Epithelial cell of proximal tubule (primary cell): ENCODE results near the gene DOK5. TPM values are rescaled to one million over a fixed set of nuclear protein-coding genes. Genes with fewer than 3 reads are reported as not detected.

ENCODE experiments used
- DNase-seq: peaks from one replicate; pipeline ENCODE4 v3.0.0-alpha.2; 2011; ENCODE audit warnings: low read depth
- H3K4me3 ChIP-seq: 2 replicates; pipeline ENCODE4 v1.5.1; 2011; ENCODE audit warnings: low read depth, mild to moderate bottlenecking, low read length
- total RNA-seq: library from RNA; depleted of rRNA; stranded (reverse); fragments of >200 nt; gene quantifications from 2 replicates; pipeline ENCODE4 v1.2.3, GENCODE V29; 2015
- TF ChIP-seq, protein P1 (sequence below): conservative IDR thresholded peaks from 2 replicates; pipeline ENCODE4 v1.5.1; 2012; ENCODE audit warnings: low read depth, mild to moderate bottlenecking, low read length

DOK5 gene
- total RNA-seq, 1 donor from 2014 or later, result 4.4 TPM

DNA sequence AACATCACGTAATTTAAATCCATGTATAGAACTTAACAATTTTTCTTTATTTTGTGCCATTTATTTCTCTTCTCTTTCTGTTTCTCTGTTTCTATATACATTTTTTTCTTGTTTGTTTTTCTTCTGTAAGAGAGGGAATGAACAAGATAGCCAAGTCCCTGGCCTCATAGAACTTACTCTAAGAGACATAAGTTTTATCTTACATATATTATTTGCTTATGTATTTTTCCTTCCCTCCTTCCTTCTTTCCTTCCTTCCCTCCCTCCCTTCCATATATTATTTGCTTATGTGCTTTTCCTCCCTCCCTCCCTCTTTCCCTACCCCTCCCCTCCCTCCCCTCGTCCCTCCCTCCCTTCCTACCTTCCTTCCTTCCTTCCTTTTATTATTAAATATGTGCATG, 13.0 kb downstream of the DOK5 start:
- H3K4me3 ChIP-seq, result no peak overlapping the region
- TF ChIP-seq, protein P1, sequence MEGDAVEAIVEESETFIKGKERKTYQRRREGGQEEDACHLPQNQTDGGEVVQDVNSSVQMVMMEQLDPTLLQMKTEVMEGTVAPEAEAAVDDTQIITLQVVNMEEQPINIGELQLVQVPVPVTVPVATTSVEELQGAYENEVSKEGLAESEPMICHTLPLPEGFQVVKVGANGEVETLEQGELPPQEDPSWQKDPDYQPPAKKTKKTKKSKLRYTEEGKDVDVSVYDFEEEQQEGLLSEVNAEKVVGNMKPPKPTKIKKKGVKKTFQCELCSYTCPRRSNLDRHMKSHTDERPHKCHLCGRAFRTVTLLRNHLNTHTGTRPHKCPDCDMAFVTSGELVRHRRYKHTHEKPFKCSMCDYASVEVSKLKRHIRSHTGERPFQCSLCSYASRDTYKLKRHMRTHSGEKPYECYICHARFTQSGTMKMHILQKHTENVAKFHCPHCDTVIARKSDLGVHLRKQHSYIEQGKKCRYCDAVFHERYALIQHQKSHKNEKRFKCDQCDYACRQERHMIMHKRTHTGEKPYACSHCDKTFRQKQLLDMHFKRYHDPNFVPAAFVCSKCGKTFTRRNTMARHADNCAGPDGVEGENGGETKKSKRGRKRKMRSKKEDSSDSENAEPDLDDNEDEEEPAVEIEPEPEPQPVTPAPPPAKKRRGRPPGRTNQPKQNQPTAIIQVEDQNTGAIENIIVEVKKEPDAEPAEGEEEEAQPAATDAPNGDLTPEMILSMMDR, result no peak
- no peak for DNase-seq

DNA sequence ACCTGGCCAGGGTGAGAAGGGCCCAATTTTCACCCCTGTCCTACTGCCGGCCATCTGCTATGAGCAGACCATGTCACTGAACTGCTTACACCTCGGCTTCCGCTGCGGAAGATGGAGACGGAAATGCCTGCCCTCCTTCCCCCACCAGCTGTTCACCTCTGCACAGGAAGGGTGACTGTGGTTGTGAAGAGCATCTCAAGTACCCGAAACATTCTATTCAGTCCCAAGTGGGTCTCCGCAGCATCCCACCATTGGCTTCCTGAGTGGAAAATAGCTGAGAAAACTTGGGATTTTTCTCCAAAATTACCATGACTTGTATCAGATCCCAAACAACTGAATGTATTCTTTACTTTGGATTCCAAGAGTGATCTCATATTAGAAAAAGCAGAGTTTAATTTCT, 16.1 kb downstream of the DOK5 start:
- DNase-seq, result no peak
- TF ChIP-seq, protein P1, result no peak
- no peak overlapping the region for H3K4me3 ChIP-seq

DNA sequence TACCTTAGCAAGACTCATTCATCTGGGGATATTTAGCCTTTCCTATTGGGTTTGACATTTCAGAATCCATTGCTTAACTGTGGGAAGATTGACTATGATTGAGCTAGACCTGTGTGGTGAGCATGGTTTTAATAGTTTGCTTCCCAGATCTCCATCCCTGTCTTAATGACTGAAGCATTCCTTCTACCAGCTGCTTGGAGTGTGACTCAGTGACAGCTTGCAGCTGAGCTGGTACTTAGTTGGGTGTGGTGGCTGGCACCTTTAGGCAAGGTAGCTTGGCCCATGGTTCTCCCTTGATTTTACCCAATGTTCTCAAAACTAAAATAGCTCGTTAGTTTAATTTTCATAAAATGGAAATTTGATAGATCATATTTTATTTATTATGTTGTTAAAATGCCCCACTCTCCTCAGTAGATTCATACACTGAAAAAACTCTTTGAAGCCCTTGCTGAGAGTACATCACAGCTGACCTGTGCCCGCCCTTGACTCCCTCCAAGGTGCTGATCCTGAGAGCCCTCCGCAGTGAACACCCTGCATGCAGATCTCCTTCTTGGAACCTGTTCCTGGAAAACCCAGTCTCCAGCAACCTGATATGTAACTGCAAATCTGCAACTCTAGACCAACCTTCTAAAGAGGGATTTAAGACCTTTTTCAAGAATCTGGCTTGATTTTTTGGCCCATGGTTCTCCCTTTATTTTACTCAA, 19.1 kb downstream of the DOK5 start:
- TF ChIP-seq, protein P1, result no peak
- no peak for DNase-seq
- no peak overlapping the region for H3K4me3 ChIP-seq

DNA sequence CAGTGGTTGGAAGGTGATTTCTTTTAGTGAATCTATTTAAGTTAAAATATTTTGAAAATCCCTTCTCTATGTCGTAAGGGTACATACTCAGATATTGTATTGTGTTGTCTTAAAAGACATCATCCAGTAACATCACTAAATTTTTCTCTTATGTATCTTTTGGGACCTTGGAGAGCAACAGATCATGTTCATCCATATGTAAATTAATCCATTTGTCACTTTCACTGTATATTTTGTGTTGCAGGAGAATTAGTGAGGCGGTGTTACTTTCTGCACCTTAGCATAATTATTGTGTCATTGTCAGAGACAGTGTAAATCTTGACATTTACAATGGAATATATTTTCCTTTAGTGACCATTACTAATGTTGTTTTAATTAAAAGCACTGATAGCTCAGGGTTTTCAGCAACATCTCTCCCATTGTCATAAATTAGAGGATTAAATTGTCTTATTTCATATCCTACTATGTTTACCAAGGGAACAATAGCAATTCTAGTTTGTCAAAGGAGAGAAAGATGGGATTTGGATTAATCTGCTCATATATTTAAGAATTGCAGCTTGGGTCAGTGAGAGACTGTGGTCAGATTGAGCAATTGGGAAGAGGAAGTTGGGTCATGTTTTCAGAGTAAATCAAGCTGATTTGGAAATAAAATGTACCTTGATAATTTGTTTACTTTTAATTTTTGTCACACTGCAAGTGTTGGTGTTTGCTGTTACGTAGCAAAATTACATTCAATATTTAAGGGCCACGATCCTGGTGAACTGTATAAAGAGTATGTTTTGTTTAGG, 22.7 kb downstream of the DOK5 start:
- no peak overlapping the region for H3K4me3 ChIP-seq
- TF ChIP-seq, protein P1, result no peak
- DNase-seq, result no peak

DNA sequence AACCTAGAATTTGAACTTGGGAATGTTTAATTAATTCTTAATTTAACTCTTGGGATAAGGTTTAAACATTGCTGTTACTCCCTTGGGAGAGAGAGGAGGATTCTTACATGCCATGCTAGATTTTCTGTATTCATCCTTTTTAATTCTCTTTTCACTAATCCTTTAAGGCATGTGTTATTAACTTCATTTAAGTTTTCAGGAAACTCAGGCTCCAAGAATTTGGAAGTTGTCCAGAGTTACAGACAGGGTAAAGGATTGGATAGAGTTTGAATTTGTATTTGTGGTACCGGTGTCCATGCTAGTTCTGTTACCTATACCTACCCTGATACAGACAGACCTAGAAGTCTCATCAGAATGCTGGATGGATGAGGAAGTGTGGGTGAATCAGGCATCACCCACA, 23.7 kb downstream of the DOK5 start:
- no peak for DNase-seq
- no peak overlapping the region for H3K4me3 ChIP-seq

DNA sequence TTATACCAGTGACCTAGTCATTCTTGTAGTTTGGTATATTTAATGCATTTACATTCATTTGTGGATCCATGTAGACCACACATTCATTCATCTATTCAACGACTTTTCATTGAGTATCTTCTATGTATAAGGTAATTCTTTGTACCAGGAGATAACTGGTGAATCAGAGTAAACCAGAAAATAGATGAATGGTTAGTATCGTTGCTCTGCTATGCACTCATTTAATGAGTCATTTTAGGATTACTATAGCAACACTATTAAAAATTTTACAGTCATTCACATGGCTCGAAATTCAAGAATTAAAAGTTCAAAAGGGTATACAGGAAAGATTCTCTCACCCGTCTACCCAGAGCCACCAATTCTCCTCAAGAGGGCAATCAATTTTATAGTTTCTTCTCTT, 26.8 kb downstream of the DOK5 start:
- H3K4me3 ChIP-seq, result no peak overlapping the region
- DNase-seq, result no peak
- TF ChIP-seq, protein P1, result no peak

More for the DNA sequence above, 23.7 kb downstream of the DOK5 start:
- TF ChIP-seq, protein P1, result no peak
